Mucosa of gallbladder (tissue), 1 donor: Measurements from ENCODE around the gene LRRC4B. TPM values are rescaled to one million over a fixed set of nuclear protein-coding genes. Genes with fewer than 3 reads are reported as not detected.
A peak's percentile ranks its signal among the peaks of the same experiment; 100 is the strongest.
"Not testable (repeated sequence)": the region's sequence is repeated elsewhere in the genome, so short reads cannot be mapped to it uniquely, and the experiment has no call there.

Experiments used
- DNase-seq: peaks from one replicate; pipeline ENCODE4 v3.0.0-alpha.2; 2020; ENCODE audit warnings: low spot score
- total RNA-seq: library from RNA; stranded (reverse); gene quantifications from one replicate; pipeline ENCODE4 v1.2.1, GENCODE V29; 2021
- donor health status: DM: no; HTN: no; CAD: no.

LRRC4B gene, protein sequence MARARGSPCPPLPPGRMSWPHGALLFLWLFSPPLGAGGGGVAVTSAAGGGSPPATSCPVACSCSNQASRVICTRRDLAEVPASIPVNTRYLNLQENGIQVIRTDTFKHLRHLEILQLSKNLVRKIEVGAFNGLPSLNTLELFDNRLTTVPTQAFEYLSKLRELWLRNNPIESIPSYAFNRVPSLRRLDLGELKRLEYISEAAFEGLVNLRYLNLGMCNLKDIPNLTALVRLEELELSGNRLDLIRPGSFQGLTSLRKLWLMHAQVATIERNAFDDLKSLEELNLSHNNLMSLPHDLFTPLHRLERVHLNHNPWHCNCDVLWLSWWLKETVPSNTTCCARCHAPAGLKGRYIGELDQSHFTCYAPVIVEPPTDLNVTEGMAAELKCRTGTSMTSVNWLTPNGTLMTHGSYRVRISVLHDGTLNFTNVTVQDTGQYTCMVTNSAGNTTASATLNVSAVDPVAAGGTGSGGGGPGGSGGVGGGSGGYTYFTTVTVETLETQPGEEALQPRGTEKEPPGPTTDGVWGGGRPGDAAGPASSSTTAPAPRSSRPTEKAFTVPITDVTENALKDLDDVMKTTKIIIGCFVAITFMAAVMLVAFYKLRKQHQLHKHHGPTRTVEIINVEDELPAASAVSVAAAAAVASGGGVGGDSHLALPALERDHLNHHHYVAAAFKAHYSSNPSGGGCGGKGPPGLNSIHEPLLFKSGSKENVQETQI
- 3.5 TPM for total RNA-seq

DNA sequence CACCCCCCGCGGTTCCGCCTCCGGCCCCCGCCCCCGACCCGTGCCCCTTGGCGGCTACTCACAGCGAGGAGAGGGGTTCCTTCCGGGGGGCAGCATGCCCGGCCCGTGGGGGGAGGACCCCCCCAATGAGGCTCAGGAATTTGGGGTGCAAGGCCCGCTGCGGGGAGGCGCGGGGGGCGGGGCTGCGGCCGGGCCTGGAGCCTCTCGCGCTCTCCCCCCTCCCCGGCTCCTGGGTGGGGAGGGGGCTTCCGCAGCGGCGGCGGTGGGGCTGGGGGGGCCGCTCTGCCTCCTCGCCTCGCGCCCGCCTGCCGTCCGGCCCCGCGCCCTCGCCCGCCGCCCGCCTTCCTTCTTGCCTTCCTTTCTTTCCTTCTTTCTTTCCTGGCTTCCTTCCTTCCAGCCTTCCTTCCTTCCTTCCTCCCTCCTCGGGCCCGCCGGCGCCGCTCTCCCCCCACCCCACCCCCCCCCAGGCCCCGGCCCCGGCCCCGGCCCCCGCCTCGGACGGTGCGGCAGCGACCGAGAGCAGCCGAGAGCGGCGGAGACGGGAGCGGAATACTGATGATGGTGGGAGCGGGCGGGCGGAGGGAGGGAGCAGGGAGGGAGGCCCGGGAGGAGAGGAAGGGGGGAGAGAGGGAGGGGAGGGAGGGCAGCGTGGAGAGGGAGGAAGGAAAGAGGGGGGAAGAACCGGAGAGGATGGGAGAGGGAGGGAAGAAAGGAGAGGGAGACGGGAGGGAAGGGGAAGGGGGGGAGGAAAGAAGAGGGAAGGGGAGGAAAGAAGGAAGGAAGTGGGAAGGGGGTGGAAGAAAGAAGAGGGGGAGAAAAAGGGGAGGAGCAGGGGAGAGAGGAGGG is at the start of gene LRRC4B:
TSS of gene LRRC4B (minus strand) at position 554 of the 846 bp plus-strand sequence. CDS start 19,597 bp downstream, outside the sequence.
- no peak for DNase-seq

DNA sequence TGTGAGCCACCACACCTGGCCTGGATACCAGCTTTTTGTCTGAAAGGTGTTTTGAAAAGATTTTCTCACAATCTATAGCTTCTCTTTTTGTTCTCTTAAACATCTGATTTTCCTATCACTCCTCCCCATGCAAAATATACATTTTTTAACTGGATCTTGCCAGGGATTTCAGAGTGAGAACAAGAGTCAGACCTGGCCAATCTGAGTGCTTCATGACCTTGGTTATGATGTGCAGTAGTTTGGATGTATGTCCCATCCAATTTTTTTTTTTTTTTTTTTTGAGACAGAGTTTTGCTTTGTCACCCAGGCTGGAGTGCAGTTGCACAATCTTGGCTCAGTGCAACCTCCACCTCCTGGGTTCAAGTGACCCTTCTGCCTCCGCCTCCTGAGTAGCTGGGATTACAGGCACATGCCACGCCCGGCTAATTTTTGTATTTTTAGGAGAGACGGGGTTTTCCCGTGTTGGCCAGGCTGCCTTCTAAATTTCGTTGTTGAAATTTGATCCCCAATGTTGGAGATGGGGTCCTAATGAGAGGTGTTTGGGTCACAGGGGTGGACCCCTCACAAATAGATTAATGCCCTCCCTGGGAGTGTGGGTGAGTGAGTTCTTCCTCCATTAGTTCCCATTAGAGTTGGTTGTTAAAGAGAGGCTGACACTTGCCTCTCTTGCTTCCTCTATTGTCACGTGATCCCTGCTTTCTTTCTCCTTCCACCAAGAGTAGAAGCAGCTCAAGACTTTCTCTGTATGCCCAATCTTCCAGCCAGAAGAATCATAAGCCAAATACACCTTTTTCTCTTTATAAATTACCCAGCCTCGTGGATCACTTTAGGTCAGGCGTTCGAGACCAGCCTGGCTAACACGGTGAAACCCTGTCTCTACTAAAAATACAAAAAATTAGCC is 44.5 kb upstream of the LRRC4B start:
- not testable (repeated sequence) for DNase-seq

DNA sequence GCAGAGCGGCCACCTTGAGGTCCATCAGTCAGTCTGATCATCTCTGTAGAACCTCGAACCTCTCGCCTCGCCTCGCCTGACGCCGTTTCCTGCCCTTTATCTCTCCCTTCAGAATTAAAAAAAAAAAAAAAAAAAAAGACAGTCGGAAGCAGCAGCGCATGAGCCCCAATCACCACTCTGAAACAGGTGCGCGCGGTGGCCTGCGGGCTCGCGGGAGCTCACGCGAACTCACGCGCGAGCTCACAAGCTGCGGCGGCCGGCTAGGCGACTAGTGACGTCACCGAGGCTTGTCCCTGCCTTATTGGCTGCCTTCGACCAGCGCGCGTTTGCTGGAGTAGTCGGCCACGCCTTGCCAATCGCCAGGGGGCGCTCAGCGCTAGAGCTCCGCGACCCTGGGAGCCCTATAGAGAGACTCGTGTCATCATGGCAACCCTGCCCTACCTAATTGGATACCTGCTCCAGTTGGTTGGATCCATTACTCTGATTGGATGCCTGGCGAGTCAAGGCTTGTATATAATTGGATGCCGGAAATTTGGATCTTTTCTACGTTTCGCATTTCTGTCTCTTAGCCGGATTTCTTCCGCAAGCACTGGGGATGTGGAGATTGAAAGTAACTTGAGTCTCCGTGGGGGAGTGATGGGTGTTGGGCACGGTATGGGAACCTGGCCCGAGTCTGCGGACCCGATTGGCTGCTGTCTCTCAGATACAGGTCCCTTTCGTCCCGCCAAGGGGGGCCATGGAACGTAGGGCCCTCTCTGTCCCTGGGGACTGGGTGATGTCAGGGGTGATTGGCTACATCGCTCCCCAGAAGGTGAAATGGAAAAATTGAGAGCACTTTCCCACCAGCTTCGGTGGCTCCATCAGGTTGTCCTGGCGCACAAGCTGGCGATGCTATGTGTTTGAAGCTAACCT is 39.9 kb upstream of the LRRC4B start:
- DNase-seq, result peak; percentile 73

DNA sequence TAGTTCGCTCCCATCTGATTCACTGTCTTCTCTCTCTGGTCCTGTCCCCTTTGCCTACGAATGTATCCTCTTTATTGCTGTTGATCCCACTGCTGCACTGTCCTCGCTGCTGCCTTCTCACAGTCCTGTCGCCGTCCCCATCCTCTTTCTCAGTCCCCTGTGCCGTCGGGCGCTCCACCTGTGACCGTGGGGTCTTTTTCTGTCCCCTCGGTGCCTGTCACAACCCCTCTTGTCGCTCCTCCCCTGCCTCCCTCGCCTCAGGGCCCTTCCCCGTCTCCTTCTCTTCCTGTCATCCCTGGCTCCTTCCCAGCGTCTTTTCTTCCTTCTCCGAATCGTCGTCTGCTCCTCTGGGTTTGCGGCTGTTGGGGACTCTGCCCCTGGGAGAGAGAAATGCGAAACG is 39.2 kb upstream of the LRRC4B start:
- no peak for DNase-seq

DNA sequence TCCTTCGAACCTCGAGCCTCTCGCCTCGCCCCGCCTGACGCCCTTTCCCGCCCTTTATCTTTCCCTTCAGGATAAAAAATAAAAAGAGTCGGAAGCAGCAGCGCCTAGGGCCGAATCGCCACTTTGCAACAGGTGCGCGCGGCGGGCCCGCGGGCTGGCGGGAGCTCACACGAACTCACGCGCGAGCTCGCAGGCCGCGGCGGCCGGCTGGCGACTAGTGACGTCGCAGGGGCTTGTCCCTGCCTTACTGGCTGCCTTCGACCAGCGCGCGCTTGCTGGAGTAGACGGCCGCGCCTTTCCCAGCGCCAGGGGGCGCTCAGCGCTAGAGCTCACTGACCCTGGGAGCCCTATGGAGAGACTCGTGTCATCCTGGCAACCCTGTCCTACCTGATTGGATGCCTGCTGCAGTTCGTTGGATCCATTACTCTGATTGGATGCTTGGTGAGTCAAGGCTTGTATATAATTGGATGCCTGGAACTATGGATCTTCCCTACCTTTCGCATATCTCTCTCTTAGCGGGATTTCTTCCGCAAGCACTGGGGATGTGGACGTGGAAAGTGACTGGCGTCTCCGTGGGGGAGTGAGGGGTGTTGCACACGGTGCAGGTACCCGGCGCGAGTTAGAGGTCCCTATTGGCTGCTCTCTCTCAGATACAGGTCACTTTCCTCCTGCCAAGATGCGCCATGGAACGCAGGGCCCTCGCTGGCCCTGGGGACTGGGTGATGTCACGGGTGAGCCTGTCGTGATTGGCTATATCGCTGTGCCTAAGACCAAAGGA is 38.0 kb upstream of the LRRC4B start:
- DNase-seq, result not testable (repeated sequence)

DNA sequence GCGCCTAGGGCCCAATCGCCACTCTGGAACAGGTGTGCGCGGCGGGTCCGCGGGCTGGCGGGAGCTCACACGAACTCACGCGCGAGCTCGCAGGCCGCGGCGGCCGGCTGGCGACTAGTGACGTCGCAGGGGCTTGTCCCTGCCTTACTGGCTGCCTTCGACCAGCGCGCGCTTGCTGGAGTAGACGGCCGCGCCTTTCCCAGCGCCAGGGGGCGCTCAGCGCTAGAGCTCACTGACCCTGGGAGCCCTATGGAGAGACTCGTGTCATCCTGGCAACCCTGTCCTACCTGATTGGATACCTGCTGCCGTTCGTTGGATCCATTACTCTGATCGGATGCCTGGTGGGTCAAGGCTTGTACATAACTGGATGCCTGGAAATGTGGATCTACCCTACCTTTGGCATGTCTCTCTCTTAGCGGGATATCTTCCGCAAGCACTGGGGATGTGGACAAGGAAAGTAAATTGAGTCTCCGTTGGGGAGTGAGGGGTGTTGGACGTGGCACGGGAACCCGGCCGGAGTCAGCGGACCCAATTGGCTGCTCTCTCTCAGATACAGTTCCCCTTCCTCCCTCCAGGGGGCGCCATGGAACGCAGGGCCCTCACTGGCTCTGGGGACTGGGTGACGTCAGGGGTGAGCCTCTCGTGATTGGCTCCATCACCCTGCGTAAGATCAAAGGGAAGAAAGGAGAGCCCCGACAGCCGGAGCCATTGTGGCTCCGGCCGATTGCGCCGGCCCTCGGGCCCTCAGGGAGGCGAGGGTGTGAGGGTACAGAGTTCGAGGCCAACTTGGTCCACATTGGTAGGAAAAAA is 36.2 kb upstream of the LRRC4B start:
- not testable (repeated sequence) for DNase-seq

DNA sequence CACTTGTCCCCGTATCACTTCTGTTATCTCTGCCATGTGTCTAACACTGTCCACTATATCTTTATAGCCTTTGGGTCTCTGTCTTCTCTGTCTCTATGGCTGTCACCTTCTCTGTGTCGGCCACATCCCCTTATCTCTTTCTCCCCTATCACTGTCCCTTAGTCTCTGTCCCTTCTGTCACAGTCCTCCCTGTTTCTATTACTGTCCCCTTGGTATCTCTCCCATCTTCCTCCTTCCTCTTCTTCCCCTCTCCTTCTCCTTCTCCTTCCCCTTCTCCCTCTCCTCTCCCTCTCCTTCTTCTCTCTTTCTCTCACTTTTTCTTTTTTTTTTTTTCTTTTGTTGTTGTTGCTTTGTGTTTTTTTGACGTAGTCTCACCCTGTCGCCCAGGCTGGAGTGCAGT is 34.7 kb upstream of the LRRC4B start:
- no peak for DNase-seq

DNA sequence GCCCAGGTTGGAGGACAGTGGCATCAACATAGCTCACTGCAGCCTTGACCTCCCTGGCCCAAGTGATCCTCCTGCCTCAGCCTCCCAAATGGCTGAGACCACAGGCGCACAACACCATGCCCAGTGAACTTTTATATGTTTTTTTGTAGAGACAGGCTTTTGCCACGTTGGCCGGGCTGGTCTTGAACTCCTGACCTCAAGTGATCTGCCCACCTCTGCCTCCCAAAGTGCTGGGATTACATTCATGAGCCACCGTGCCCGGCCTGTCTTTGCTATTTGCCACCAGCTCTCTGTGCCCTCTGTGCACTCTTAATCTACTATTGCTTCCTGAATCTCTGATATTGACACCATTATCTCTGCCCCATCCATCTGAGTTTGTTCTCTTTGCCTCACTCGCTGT is 34.3 kb upstream of the LRRC4B start:
- DNase-seq, result no peak

DNA sequence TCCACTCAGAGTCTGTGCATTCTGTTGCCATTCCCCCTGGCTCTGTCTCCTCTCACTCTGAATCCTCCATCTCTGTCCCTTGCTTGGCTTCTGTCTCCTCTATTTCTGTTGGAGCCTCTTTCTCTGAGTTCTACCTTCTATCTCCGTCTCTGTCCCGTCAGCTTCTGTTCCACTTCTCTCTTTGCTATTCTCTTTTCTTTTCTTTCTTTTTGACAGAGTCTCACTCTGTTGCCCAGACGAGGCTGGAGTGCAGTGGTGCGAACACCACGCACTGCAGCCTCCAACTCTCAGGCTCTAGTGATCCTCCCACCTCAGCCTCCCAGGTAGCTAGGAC is 33.8 kb upstream of the LRRC4B start:
- no peak for DNase-seq

DNA sequence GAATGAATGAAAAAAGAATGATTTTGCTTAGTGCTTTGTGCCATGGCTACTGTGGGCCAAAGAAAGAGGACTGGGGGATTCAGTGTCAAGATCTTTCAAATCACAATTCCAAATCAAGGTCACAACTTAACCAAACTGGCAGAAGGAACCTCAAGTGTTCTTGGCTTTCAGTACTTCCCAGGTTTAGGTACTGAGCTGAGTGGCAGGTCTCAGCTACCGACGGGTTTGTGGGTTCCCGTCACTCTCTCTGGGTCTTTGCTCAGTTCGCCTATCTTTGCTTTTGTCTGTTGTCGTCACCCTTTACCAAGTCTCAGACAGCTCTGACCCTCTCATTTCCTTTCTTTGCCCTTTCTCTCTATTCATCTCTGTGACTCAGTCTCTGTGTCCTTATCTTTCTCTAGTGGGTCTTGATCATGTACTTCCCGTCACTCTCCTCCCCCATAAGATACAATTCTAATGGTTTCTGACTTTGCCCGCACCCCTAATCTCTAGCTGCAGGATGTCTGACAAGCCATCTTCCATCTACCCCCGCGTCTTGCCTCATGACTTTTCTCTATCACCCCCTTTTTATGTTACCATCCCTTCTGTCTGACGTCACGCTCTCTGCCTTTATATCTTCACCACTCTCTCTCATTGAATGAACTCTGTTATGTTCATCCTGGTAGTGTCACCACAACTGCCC is 33.3 kb upstream of the LRRC4B start:
- DNase-seq, result no peak

DNA sequence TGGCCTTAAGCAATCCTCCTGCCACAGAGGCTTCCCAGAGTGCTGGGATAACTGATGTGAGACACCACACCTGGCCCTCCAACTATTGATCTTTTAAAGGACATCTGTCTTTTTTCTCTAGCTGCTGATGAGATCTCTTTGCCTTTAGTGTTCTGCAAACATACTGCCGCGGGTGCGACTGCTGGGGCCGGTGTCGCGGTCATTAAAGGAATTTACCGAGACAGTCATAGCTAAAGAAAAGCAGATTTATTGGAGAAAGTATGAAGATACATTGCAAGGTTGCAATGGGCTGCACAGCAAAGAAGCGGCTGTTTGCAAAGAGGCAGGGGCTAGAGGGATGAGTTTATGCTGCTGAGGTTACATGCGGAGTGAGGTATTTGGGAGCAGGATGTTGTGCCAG is 31.2 kb upstream of the LRRC4B start:
- DNase-seq, result no peak

DNA sequence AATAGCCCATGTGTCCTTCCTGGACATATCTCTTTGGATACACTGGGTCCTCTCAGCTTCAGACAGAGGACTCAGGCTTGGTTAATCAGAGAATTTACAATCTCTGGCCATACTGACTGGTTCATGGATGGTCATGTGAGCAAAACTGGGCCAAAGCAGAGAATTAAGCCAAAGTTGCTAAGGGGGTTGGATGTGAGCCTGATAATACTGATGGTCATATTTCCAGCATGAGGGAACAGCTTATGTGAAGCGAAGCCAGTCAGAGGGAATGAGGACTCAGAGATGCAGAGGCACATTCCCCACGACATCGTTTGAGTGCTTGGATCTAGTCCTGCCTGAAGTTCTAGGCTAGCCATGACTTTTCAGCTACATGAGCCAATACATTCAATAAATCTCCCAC is 22.0 kb upstream of the LRRC4B start:
- DNase-seq, result no peak

DNA sequence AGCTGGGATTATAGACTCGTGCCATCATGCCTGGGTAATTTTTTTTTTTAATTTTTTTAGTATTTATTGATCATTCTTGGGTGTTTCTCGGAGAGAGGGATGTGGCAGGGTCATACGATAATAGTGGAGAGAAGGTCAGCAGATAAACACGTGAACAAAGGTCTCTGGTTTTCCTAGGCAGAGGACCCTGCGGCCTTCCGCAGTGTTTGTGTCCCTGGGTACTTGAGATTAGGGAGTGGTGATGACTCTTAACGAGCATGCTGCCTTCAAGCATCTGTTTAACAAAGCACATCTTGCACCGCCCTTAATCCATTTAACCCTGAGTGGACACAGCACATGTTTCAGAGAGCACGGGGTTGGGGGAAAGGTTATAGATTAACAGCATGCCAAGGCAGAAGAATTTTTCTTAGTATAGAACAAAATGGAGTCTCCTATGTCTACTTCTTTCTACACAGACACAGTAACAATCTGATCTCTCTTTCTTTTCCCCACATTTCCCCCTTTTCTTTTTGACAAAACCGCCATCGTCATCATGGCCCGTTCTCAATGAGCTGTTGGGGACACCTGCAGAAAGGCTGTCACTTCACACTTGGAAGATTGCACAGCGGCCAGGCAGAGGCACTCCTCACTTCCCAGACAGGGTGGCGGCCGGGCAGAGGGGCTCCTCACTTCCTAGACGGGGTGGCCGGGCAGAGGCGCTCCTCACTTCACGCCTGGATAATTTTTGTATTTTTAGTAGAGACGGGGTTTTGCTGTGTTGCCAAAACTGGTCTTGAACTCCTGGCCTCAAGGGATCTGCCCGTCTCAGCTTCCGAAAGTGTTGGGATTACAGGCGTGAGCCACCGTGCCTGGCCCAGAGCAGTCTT is 13.8 kb upstream of the LRRC4B start:
- DNase-seq, result not testable (repeated sequence)

DNA sequence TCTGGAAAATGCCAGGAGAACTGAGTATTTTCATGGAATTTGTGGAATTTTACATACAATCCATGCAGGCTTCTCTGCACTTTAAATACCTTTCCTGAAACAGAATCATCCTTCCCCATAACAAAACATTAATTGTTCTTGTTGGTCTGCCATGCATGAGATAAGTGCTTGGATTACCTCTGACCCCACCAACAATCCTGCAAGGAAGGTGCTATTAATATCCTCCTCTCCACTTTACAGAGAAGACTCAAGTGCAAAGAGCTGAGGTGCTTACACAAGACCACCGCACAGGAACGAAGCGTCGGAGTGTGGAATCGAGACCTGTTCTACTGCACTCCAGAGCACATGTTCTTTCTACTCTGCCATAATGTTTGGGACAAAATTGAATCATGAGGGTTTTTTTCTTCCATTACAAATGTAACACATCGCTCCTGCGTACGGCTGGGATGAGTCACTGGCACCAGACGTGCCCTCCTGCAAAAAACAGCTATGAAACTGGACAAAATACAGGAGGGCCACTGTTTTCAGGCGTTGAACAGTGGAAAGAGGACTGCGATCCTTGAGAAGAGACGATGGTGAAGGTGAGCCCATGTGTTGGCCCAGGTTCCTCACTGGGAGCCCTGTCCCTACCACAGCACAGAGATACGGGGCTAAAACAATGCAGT is 12.9 kb upstream of the LRRC4B start:
- no peak for DNase-seq

DNA sequence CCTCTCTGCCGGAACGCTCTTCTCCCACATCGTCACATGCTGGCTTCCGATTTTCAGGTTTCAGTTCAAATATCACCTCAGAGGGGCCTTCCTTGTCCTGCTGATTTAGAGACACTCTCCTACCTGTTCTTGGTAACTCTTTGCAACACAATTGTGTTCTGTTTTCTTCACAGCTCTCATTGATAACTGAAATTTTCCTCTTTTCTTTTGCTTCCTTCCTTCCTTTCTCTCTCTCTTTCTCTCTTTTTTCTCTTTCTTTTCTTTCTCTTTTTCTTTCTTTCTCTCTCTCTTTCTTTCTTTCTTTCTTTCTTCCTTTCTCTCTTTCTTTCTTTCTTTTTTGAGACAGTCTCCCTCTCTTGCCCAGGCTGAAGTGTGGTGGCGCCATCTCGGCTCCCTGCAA is 12.0 kb upstream of the LRRC4B start:
- no peak for DNase-seq

DNA sequence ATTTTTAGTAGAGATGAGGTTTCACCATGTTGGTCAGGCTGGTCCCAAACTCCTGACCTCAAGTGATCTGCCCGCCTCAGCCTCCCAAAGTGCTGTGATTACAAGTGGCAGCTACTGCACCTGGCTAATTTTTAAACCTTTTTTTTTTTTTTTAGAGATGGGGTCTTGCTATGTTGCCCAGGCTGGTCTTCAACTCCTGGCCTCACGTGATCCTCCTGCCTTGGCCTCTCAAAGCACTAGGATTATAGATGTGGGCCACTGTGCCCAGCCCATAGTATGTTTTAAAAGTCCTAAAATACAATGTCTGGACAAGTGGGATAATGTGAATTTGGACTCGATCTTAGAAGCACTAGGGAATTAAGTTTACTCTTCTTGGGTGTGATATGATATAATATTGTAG is 8.5 kb upstream of the LRRC4B start:
- DNase-seq, result not testable (repeated sequence)
